ENCODE results near the gene CYP19A1.

The CYP19A1 gene

DNA sequence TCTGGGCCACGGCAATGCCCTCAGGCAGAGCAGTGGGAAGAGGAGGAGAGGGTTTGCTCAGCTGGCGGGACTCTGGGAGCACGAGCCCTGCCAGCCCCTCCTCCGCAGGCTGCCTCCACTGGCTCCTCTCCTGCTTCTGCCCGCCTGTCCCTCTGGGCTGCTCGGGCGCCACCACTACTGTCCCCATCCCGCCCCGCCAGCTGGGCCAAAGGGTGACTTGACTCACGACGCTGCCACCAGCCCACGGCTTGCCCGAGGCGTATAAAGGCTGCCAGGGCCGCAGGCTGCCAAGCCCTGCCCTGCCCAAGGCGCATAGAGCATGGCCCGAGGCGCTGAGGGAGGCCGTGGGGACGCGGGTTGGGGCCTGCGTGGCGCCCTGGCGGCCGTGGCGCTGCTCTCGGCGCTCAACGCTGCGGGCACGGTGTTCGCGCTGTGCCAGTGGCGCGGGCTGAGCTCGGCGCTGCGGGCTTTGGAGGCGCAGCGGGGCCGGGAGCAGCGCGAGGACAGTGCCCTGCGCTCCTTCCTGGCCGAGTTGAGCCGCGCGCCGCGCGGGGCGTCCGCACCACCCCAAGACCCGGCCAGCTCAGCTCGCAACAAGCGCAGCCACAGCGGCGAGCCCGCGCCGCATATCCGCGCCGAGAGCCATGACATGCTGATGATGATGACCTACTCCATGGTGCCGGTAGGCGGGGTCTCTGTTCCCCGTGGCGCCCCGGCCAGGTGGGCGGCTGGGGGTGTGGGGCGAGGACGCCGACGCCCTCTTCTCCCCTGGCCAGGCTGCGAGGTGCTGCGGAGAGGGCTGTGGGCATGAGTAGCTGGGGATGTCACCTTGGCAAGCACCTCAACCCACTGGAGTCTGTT, 3.2 kb upstream of the CYP19A1 start, which contains the start of gene GLDN:
Gene GLDN (plus strand): TSS at position 290 of the 861 bp plus-strand sequence. CDS start 30 bp downstream, at position 320.
- TF ChIP-seq, protein P1, sequence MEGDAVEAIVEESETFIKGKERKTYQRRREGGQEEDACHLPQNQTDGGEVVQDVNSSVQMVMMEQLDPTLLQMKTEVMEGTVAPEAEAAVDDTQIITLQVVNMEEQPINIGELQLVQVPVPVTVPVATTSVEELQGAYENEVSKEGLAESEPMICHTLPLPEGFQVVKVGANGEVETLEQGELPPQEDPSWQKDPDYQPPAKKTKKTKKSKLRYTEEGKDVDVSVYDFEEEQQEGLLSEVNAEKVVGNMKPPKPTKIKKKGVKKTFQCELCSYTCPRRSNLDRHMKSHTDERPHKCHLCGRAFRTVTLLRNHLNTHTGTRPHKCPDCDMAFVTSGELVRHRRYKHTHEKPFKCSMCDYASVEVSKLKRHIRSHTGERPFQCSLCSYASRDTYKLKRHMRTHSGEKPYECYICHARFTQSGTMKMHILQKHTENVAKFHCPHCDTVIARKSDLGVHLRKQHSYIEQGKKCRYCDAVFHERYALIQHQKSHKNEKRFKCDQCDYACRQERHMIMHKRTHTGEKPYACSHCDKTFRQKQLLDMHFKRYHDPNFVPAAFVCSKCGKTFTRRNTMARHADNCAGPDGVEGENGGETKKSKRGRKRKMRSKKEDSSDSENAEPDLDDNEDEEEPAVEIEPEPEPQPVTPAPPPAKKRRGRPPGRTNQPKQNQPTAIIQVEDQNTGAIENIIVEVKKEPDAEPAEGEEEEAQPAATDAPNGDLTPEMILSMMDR (IDR thresholded peaks at IDR 0.05; ENCODE audit: low read depth, low read length, missing control alignments) = no peak
- Histone ChIP-seq H3K4me3 (ENCODE audit: low read depth, low read length) (peak within 1 kb of the TSS; percentile 26), H3K27ac (no peak within 1 kb of the TSS), H3K36me3 (replicated peaks) (no peaks in the 10 kb centered on the region), H3K27me3 (replicated peaks) (peaks cover 24% of the 10 kb centered on the region)
- in situ Hi-C loops (cut with HindIII; ENCODE audit: low pct_ligation_motif_present, low sequenced_read_pairs) = no loop called here
- no peak for DNase-seq

DNA sequence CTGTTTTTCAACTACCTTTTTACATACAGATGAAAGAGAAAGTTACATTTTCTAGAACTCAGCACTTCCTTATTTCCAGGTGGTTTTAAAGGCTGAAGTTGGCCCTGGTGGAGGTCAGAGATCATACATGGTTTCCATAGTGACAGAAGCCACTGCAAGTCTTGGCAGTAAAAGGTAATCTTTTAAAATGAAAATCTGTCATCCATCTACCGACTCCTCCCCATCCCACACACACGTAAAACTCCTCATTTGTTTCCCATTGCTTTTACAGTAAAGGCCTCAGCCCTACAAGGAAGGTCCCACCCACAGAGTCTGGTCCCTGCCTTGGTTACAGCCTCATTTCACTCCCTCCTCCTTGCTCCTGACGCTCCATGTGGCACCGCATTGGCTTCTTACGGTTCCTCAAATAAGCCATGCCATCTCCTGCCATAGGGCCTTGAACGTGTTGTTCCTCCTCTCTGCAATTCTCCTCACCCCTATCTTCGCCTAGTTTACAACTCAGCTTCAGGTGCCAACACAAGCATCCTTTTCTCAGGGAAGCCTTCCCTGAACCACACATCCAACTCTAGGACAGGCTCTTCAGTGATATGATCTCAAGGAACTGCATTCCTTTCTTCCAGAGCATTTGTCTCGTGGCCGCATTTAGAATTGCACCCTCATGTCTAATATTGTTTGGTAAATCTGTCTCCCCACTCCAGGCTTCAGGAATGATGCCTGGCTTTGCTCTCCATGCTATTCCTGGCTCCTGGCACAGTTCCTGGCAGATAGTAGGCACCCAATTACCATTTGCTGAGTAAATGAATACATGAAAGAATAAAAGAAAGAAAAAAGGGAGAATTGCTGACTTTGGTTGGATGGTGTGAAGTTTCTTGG, 2.6 kb downstream of the CYP19A1 start:
- Histone ChIP-seq H3K27me3 (replicated peaks) (peaks cover 4% of the 10 kb centered on the region), H3K36me3 (replicated peaks) (no peaks in the 10 kb centered on the region), H3K4me3 (ENCODE audit: low read depth, low read length) (no peak overlapping the region), H3K27ac (no peak overlapping the region)
- TF ChIP-seq, protein P1 (IDR thresholded peaks at IDR 0.05; ENCODE audit: low read depth, low read length, missing control alignments) = no peak
- no peak for DNase-seq
- in situ Hi-C loops (cut with HindIII; ENCODE audit: low pct_ligation_motif_present, low sequenced_read_pairs) = no loop called here

GRCh38 chr15:51335087-51335486, 3.3 kb downstream of the CYP19A1 start:
- TF ChIP-seq, protein P1 (IDR thresholded peaks at IDR 0.05; ENCODE audit: low read depth, low read length, missing control alignments) = no peak
- H3K36me3 ChIP-seq (replicated peaks) = no peaks in the 10 kb centered on the region
- H3K27ac ChIP-seq = no peak overlapping the region
- H3K27me3 ChIP-seq (replicated peaks) = no peaks in the 10 kb centered on the region
- in situ Hi-C loops (cut with HindIII; ENCODE audit: low pct_ligation_motif_present, low sequenced_read_pairs) = no loop called here
- no peak overlapping the region for H3K4me3 ChIP-seq (ENCODE audit: low read depth, low read length)
- no peak for DNase-seq

- H3K27ac ChIP-seq = no peak overlapping the region
- in situ Hi-C loops (cut with HindIII; ENCODE audit: low pct_ligation_motif_present, low sequenced_read_pairs) = no loop called here
- H3K4me3 ChIP-seq (ENCODE audit: low read depth, low read length) = no peak overlapping the region
- H3K27me3 ChIP-seq (replicated peaks) = no peaks in the 10 kb centered on the region
- TF ChIP-seq, protein P1 (IDR thresholded peaks at IDR 0.05; ENCODE audit: low read depth, low read length, missing control alignments) = no peak
- no peak for DNase-seq
- H3K36me3 ChIP-seq (replicated peaks) = no peaks in the 10 kb centered on the region
Measured at GRCh38 chr15:51334011-51334451, 4.4 kb downstream of the CYP19A1 start.

DNA sequence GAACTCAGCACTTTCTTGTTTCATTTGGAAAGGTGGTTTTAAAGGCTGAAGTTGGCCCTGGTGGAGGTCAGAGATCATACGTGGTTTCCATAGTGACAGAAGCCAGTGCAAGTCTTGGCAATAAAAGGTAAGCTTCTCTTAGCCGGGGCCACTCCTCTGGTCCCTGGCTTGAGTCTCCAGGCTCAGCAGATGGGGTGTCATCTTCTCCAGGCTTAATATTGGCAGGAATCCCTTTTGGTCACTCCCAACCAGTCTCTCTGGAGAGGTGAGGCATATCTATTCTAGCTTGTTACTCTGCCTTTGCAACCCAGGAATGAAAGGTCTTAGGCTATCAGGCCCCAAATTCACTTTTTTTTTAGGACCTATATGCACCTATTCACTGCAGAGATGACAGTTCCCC, 4.8 kb downstream of the CYP19A1 start:
- TF ChIP-seq, protein P1 (IDR thresholded peaks at IDR 0.05; ENCODE audit: low read depth, low read length, missing control alignments) = no peak
- no peak for DNase-seq
- in situ Hi-C loops (cut with HindIII; ENCODE audit: low pct_ligation_motif_present, low sequenced_read_pairs) = no loop called here
- no peak overlapping the region for H3K27ac ChIP-seq
- H3K36me3 ChIP-seq (replicated peaks) = no peaks in the 10 kb centered on the region
- H3K4me3 ChIP-seq (ENCODE audit: low read depth, low read length) = no peak overlapping the region
- no peaks in the 10 kb centered on the region for H3K27me3 ChIP-seq (replicated peaks)

Measured in brain microvascular endothelial cell (primary cell).